ENCODE data around the gene POFUT1. TPM values are rescaled to one million over a fixed set of nuclear protein-coding genes. Genes with fewer than 3 reads are reported as not detected.

The POFUT1 gene
- total and polyA plus RNA-seq, 2 of the 8 experiments (the other 6 are each of a cell fraction or from before 2014, with no cell fraction given) = 19.4 to 24.4 TPM

- TF ChIP-seq, protein P1, sequence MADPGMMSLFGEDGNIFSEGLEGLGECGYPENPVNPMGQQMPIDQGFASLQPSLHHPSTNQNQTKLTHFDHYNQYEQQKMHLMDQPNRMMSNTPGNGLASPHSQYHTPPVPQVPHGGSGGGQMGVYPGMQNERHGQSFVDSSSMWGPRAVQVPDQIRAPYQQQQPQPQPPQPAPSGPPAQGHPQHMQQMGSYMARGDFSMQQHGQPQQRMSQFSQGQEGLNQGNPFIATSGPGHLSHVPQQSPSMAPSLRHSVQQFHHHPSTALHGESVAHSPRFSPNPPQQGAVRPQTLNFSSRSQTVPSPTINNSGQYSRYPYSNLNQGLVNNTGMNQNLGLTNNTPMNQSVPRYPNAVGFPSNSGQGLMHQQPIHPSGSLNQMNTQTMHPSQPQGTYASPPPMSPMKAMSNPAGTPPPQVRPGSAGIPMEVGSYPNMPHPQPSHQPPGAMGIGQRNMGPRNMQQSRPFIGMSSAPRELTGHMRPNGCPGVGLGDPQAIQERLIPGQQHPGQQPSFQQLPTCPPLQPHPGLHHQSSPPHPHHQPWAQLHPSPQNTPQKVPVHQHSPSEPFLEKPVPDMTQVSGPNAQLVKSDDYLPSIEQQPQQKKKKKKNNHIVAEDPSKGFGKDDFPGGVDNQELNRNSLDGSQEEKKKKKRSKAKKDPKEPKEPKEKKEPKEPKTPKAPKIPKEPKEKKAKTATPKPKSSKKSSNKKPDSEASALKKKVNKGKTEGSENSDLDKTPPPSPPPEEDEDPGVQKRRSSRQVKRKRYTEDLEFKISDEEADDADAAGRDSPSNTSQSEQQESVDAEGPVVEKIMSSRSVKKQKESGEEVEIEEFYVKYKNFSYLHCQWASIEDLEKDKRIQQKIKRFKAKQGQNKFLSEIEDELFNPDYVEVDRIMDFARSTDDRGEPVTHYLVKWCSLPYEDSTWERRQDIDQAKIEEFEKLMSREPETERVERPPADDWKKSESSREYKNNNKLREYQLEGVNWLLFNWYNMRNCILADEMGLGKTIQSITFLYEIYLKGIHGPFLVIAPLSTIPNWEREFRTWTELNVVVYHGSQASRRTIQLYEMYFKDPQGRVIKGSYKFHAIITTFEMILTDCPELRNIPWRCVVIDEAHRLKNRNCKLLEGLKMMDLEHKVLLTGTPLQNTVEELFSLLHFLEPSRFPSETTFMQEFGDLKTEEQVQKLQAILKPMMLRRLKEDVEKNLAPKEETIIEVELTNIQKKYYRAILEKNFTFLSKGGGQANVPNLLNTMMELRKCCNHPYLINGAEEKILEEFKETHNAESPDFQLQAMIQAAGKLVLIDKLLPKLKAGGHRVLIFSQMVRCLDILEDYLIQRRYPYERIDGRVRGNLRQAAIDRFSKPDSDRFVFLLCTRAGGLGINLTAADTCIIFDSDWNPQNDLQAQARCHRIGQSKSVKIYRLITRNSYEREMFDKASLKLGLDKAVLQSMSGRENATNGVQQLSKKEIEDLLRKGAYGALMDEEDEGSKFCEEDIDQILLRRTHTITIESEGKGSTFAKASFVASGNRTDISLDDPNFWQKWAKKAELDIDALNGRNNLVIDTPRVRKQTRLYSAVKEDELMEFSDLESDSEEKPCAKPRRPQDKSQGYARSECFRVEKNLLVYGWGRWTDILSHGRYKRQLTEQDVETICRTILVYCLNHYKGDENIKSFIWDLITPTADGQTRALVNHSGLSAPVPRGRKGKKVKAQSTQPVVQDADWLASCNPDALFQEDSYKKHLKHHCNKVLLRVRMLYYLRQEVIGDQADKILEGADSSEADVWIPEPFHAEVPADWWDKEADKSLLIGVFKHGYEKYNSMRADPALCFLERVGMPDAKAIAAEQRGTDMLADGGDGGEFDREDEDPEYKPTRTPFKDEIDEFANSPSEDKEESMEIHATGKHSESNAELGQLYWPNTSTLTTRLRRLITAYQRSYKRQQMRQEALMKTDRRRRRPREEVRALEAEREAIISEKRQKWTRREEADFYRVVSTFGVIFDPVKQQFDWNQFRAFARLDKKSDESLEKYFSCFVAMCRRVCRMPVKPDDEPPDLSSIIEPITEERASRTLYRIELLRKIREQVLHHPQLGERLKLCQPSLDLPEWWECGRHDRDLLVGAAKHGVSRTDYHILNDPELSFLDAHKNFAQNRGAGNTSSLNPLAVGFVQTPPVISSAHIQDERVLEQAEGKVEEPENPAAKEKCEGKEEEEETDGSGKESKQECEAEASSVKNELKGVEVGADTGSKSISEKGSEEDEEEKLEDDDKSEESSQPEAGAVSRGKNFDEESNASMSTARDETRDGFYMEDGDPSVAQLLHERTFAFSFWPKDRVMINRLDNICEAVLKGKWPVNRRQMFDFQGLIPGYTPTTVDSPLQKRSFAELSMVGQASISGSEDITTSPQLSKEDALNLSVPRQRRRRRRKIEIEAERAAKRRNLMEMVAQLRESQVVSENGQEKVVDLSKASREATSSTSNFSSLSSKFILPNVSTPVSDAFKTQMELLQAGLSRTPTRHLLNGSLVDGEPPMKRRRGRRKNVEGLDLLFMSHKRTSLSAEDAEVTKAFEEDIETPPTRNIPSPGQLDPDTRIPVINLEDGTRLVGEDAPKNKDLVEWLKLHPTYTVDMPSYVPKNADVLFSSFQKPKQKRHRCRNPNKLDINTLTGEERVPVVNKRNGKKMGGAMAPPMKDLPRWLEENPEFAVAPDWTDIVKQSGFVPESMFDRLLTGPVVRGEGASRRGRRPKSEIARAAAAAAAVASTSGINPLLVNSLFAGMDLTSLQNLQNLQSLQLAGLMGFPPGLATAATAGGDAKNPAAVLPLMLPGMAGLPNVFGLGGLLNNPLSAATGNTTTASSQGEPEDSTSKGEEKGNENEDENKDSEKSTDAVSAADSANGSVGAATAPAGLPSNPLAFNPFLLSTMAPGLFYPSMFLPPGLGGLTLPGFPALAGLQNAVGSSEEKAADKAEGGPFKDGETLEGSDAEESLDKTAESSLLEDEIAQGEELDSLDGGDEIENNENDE (IDR thresholded peaks at IDR 0.05; ENCODE audit: insufficient replicate concordance, low read length) = no peak
- TF ChIP-seq KDM4A (IDR thresholded peaks at IDR 0.05; ENCODE audit: low read depth, low read length, severe bottlenecking) (no peak), TAF1 (IDR thresholded peaks at IDR 0.05; ENCODE audit: low read depth, low read length) (no peak), SAP30 (IDR thresholded peaks at IDR 0.05; ENCODE audit: insufficient read depth, insufficient replicate concordance, low read length) (no peak)
Observed at GRCh38 chr20:32184961-32185603, 22.6 kb upstream of the POFUT1 start (continued).
